SHP77 treated with DMSO at 0.1 percent for 48 hours (cell line): ENCODE data around the gene ABCG5.

Experiments
- DNase-seq: peaks from one replicate; lab custom pipeline; 2025; lab: John Stamatoyannopoulos, UW

Gene ABCG5

GRCh38 chr2:43841949-43842865 is 3.6 kb upstream of the ABCG5 start:
- DNase-seq, result no peak

DNA sequence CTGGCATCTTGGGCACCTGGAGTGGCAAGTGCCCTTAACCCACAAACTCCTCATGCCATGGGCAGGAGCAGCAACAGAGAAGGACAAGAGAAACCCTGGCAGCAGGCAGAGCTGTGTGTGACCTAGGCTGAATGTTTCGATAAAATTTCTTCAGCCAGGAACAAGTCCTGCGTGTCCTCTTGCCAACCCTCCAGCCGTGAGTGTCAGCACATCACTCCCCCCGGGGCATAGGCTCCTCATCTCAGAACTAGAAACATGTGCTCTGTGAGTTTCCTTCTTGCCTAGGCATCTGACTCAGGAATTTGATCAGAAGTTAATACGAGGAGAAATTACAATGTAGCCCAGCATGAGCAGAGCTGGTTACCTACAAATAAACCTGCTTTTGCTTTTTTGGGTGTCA is 2.3 kb upstream of the ABCG5 start:
- DNase-seq, result no peak

DNA sequence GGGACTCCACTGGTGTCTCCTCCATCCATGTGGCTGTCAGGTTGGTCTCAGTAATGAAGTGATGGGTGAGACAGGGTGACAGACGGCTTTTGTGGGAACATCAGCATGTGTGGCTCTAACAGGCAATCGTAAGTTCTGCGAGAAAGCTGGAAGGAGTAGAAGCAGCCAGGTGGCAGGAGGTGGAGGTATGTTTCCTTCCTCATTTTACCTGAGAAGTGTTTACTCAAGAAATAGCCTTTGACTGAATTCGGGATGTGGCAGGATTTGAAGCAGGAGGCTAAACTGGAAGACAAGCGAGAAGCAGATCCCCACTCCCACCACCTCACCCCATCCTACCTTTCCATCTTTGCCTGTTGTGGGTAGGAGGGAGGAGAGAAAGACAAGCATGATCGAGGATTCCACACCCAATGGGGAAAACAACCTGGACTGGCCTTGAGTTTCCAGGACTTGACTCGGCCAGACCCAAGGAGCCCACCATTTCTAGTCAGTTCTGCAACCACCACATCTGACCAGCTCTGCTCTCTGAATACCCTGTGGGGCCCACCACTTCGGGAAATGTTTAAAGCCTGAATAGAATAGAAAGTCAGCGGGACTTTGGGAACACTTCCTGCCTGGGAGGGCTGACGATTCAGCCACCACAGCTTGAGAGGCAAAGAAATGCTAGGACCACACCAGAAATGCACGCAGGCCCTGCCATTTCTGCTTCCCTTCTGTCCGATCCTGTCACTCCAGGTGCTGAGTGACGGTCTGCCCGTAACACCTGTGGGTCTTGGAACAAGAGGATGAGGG is 1.3 kb upstream of the ABCG5 start:
- DNase-seq, result no peak

GRCh38 chr2:43837831-43838559 is 644 bp downstream of the ABCG5 start:
- no peak for DNase-seq

GRCh38 chr2:43837033-43837432 is 1.6 kb downstream of the ABCG5 start:
- DNase-seq, result no peak

DNA sequence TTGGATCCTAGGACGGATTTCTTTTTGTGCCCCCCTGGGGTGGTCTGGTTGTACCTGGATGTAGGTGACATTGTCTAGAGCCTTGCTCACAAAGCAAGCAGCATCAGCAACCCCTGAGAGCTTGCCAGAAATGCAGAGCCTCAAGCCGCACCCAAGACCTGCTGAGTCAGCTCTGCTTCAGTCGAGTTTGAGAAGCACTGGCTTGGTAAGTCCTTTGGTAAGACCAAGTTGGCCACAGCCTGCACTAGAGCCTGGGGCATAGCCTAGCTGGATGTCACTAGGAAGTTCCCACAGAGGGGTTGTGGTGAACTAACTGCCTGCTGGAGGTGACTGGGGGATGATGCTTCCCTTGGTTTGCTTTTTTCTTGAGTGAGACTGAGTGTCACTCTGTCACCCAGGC is 6.2 kb downstream of the ABCG5 start:
- no peak for DNase-seq

GRCh38 chr2:43831543-43832294 is 6.9 kb downstream of the ABCG5 start:
- DNase-seq, result no peak

GRCh38 chr2:43826305-43827250 is 12.1 kb downstream of the ABCG5 start:
- DNase-seq, result no peak

GRCh38 chr2:43825841-43826240 is 12.8 kb downstream of the ABCG5 start:
- no peak for DNase-seq

- no peak for DNase-seq
Measured at GRCh38 chr2:43824951-43825493, 13.6 kb downstream of the ABCG5 start.

DNA sequence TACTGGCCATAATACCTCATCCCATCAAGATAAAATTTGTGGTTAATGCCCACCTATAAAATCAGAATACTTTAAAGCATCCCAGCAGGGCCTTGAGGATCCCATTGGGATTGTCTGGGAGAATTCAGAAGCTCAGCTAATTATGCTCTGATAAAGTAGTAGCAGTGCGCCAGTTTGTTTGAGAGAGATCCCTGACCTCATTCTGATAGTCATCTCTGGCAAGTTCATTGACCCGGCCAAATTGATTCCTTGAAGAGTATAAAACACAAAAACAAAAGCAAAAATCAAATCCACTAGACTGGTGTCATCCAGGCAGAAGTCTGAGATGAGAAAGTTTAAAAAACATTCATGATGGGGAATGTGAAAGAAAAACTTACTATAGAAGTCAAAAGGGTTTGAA is 14.1 kb downstream of the ABCG5 start:
- DNase-seq, result no peak

DNA sequence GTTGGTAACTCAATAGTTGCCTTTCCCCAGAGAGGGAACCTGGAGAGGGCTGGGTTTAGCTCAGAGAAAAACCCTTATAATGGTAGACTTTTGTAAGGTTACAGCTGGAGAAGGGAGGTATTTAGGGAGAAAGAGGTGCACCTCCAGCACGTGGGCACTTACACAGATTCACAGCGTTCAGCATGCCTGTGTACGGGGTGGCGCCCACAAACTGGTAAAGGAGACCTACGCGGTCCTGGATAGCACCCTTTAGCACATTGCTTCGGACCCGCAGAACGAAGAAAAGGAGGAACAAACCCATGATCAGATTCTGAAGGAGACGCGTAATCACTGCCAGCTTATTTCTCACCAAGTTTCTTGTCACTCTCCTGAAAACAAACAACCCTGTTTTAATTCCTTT is 14.9 kb downstream of the ABCG5 start:
- DNase-seq, result no peak

GRCh38 chr2:43822839-43823238 is 15.8 kb downstream of the ABCG5 start:
- DNase-seq, result no peak

- DNase-seq, result no peak
Measured at GRCh38 chr2:43819491-43820163, 19.0 kb downstream of the ABCG5 start.

- DNase-seq, result no peak
Measured at GRCh38 chr2:43818761-43819160, 19.9 kb downstream of the ABCG5 start.

DNA sequence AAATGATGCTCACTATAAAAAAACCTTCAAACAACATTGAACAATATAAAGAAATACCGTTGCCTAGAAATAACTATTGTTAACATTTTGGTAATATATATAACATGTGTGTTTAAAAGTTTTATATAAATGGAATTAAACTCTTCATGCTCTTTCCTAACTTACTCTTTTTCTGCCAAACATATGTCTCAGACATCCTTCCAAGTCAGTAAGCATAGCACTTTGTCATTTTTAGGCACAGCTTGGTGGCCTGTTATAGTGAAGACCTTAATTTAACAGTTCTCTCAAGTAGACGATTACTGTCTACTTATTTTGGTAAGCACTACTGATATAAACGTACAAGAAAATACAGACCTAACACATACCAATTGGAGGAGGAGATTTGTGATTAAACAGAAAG is 23.9 kb downstream of the ABCG5 start:
- DNase-seq, result no peak

DNA sequence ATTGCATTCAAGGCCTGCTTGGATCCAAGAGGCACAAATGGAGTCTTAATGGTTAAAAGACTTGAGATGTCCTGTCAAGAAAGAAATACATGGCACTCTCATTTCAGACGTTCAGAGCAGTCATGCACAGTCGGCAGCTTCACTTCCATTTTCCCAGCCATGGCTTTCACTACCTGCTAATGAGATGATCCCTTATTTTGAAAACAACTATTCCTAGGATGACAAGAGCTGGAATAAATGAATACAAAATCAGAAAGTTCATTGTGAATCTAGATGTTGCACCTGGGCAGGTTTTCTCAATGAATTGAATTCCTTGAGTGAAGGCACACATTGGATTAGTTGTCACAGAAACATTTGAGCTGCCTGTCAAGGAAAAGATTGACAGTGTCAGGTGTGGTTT is 25.7 kb downstream of the ABCG5 start:
- no peak for DNase-seq

DNA sequence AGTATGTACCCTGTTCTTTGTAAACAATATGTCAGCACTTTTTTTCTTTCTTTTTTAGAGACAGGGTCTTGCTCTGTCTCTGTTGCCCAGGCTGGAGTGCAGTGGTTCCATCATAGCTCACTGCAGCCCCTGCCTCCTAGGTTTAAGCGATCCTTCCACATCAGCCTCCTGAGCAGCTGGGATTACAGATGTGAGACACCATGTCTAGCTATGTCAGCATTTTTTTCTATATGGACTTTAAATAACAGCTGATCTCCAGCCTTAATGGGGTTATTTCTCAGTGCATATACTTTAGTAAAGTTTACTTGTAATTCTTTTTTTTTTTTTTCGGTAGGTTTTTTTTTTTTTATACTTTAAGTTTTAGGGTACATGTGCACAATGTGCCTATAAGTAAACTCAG is 26.6 kb downstream of the ABCG5 start:
- no peak for DNase-seq

- DNase-seq, result no peak
Measured at GRCh38 chr2:43810888-43811287, 27.8 kb downstream of the ABCG5 start.

- no peak for DNase-seq
Measured at GRCh38 chr2:43810452-43810851, 28.2 kb downstream of the ABCG5 start.
